GM18867 (cell line): ENCODE results near the gene ABCB11.
"Not testable (repeated sequence)": the region's sequence is repeated elsewhere in the genome, so short reads cannot be mapped to it uniquely, and the experiment has no call there.

ENCODE experiments used
- ATAC-seq: cut with Tn5 transposase; IDR thresholded peaks from one replicate; pipeline ENCODE4 v1.9.1; 2021; ENCODE audit warnings: mild to moderate bottlenecking, moderate library complexity; ENCODE audit not compliant: unreplicated experiment

ABCB11 gene

DNA sequence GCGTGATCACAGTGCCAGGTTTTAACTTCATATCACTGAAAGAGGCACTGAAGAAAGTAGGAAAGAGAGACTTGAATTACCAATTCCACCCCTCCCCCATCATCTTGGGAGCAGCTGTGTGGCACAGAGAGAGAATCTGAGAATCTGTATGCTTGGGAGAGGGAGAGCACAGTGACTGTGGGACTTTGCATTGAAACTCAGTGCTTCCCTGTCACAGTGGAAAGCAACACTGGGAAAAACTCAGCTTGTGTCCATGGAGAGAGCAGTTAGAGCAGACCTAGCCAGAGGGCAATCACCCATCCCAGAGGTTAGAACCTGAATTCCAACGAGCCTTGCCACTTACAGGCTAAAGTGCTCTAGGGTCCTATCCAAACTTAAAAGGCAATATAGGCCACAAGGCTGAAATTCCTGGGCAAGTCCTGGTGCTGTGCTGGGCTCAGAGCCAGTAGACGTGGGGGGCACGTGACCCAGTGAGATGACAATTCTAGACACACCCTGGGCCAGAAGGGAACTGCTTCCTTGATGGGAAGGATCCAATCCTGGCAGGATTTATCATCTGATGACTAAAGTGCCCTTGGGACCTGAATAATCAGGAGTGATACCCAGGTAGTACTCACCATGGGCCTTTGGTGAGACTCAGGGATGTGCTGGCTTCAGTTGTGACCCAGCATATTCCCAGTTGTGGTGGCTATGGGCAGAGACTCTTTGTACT lies 15.5 kb upstream of the ABCB11 start:
- no peak for ATAC-seq

DNA sequence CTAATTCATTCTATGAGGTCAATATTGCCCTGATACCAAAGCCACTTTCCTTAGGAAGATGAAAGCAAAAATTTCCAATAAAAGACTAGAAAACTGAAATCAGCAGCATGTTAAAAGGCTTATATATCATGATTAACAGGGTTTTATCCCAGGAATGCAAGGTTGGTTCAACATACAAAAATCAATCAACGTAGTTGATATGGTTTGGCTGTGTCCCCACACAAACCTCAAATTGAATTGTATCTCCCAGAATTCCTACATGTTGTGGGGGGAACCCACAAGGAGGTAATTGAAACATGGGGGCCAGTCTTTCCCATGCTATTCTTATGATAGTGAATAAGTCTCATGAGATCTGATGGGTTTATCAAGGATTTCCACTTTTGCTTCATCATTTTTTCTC lies 11.7 kb upstream of the ABCB11 start:
- no peak for ATAC-seq

DNA sequence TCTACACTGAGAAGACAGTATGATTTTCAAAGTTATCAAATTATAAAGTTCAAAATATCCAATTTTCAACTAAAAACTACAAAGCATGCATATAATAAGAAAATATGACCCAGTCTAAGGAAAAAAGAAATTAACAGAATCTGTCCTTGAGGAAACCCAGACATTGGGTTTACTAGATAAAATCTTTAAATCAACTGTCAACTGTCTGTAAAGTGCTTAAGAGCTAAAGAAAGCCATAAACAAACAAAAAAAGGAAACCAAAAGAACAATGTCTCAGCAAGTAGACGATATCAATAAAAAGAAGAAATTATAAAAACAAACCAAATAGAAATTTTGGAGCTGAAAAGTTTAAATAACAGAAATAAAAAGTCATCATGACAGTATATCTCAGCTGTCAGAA lies 10.5 kb upstream of the ABCB11 start:
- ATAC-seq: no peak

DNA sequence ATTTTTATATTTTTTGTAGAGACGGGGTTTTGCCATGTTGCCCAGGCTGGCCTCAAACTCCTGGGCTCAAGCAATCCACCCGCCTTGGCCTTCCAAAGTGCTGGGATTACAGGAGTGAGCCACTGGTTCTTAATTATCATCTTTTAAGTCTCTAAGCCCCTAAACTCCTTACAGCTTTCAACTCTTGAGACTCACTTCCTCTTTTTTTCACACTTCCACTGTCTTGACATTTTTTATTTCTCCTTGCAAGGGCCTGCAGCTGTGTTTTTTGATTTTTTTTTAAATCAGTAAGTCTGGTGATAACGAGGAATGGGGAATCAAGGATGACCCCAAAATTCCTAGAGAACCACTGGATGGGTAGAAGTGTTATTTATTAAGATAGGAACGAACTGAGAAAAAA lies 8.6 kb upstream of the ABCB11 start:
- ATAC-seq: peak; percentile 46

DNA sequence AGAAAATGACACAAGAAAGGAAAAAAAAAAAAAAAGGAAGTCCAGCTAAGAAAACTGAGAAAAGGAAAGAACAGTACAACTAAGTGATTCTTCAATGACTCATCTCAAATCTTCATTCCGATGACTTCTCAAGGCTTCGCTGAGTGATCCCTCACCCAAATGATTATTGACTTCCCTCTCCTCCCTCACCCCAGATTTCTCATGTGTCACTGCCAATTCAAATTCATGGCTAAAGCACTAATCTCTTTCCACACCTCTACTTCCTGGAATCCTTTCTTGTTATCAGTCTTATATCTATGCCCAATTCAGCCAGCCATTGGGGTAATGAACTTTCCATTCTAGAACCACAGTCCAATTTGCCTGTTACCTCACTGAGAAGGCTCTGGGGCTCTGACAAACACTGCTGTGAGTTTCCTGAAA lies 7.2 kb upstream of the ABCB11 start:
- peak; percentile 61 for ATAC-seq

DNA sequence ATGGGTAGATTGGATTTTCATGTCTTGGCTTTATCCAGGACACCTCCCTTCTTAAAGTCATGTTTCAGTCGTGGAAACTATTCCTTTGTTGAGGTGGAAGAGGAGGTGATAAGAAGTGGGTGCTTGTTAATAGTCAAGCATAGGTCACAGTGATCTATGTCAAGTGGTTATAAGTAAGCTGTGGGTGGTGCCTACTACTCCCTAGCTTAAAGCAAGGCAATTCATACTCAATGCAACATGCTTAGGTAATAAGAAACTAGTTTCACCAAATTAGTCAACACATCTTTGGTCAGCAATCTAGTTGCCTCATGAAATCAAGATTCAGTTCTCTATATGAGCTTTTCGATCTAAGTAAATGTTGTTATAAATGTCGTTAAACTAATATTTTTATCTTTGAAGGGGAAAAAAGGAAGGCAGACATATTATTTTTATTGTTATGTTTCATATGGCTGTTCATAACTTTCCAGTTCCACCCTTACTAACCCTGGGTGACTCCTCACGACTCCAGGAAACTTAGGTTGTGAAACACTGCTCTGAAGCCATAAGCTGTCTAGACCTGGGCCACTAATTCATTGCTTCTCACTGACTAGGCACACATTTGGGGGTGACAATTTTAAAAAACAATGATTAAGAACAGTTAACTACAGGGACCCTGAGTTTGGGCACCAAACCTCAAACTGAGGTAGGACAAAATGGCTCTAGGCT lies 5.8 kb upstream of the ABCB11 start:
- ATAC-seq: peak; percentile 68

DNA sequence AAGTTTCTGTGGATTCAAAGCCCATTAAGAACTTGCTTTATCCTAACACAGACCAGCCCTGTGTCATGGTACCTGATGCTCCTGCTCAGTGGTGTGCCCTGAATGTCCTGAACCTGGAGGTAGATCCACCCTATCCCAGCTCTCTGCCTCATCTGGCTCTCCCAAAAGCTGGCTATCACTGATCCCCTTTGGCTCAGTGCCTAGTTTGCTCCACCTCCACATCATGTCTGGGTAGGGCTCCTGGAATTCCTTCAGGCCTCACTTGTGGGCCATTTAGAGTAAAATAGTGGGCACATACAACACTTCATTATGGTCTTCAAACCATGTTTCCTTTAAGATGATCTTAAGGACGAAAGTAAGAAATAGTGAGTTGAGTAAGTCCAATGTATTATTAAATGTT lies 4.8 kb upstream of the ABCB11 start:
- no peak for ATAC-seq

DNA sequence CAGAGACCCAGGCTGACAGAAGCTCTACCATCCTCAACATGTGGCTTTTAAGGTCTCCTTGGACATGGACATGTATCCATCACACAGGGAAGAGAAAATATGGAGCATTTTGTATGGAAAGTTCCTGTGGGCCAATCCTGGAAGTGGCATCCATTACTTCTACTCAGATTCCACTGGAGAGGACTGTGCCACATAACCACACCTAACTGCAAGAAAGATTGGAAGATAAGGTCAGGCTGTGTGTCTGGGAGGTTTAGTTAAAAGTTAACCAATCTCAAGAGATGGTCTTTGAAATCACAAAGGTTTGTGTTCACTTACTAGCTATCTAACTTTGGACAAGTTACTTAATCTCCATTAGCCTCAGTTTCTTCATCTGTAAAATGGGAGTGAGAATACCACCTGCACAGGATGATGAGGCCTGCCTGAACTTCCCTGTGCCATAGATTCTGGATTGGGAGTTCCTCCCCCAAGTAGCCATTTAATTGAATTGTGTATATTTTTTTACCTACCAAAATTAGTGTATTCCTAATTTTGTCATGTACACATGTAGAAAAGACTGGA lies 3.9 kb upstream of the ABCB11 start:
- ATAC-seq: no peak

DNA sequence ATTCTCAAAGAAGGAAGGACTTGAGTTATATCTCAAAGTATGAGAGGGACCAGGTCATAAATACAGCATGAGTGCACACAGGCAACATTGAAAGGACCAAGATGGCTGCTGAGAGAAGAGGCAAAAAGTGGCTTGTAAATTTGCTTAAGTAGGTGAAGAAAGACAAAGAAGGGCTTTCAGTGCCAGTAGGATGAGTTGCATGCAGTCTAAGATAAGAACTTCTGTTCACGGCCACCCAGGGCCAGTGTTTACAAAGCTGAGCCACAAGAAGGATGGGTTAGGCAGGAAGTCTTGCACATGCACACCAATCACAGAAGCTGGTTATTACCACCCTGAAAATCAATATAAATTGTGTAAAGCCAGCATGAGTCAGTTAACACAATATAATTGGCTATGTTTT lies 3.1 kb upstream of the ABCB11 start:
- no peak for ATAC-seq

DNA sequence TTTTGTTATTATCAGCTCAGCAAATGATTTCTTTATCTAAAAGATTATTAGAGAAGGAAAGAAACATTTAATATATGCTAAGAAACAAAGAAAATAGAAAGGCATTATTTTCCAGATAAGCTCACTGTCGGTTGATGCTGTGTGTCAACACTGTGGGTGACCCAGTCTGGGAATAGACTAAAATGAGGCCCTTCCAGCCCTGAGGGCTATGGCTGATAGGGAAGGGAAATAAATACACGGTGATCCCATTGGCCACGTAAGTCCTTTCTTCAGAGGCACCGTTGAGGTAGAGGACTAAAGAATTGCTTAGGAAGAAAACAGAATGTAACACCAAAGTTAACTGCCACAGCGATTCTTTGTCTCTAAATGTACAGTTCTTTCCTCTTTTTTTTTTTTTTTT lies 1.8 kb downstream of the ABCB11 start:
- no peak for ATAC-seq

DNA sequence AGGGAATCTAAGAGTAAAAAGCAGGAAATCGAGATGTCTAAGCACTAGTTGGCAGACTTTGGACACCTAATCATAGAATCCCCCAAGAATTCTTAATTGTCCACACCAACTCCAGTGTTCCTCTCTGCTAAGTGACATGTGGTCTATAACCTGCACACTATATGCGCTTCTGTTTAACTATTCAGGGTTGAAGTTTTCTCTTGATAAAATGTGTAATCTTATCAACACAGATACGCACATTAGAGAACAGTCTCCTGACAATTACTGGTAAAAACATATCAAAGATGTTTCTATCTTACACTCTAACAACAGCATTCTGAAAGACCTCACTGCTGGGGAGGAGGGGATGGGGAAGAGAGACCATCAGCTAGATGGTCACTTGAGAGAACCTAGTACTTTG lies 3.9 kb downstream of the ABCB11 start:
- ATAC-seq: no peak

DNA sequence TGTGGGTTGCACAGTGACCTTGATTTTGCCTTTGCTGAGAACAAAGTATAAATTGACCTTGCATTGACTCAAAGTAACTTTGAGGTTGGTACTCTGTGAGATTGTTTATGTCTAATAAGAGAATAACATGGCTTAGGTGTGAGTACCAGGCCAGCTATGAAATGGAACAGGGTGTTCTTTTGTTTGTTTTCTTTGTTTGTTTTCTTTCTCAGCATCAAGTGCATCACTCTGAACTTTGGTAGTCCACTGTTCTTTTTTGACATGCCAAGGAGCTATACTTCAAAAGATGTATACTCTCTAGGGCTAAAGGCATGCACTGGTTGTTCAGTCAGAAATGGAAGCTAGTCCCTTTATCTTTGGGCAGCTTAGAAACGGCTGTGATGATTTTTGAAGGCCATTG lies 5.1 kb downstream of the ABCB11 start:
- no peak for ATAC-seq

DNA sequence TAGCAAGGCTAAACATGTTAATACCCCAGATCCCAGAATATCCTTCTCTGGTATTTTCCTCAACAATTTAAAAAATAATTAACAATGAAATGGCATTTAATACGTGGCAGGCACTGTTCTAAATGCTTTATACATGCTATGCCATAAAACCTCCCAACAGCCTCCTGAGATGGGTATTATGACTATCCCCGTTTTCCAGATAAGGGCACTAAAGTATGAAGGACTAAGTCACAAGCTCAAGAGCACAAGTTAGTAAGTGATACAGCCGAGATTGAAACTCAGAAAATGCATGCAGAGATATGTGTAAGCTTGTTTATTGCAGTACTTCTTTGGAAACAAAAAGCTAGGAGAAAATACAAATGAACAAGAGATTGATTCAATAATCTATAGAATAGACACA lies 8.0 kb downstream of the ABCB11 start:
- ATAC-seq: no peak

DNA sequence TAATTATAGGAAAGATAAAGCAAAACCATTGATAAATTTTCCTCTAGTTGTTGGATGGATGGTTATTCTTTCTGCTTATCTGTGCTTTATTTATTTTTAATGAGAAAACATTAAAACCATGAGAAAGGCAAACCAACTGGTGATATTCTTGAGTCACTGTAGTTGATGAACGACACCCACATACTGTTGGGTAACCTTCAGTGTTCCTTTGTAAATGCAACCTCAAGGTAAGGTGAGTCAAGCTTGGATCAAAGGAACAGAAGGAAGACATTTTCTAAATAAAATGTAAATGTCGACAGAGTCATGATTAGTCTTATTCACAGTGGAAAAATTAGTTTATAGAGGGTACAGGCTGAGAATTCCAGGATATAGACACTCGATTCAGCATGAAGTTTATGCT lies 12.7 kb downstream of the ABCB11 start:
- no peak for ATAC-seq

DNA sequence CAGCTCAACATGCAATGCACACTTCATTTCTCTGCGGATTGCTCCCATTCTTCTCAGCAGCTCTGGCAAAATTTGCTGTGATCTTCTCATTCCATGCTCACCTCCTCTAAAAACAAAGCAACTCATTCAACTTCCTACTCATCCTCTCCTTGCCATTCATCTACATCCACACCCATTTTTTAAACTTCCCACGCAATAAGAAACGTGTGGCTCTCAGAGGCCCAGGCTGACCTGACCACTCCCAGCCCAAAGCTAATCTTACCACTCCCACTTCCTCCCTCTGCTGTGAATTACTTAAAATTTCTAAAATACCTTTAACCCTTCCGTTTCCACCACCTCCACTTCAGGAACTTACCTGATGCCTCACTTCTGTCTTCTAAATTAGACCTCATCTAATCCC lies 15.2 kb downstream of the ABCB11 start:
- ATAC-seq: no peak

DNA sequence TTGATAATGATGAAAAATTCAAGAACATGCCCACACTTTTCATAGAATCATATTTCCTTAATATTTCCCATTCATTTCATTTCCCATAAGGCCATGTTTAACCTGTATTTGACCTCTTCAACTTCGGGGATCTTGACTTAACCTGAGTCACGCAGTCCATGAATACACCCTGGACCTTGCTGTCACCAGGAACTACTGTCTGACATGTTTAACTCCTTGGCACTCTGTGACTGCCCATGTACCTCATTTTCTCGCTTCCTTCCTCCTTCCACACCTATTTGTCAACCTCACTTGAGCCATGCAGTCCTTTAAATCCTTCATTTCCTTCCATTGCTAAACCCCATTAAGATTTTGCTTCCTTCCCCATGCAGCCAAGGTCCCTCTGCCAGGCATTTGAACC lies 16.3 kb downstream of the ABCB11 start:
- ATAC-seq: no peak

DNA sequence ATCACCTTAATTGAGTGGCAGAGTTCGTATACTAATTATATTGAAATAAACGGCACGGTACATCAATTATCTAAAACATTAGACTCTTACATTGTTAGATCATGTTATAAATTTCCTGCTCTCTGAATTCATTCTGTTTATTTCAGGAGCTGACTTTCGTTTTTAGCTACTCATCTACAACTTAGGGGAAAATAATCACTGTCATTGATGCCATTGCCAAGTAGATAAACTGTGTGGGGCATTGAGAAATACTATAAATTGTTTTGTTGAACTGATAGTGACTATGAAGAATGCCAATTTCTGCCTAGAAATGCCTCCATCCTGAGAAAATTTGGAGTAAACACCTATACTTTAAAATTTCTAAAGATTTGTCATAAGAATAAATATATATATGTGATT lies 17.5 kb downstream of the ABCB11 start:
- no peak for ATAC-seq

DNA sequence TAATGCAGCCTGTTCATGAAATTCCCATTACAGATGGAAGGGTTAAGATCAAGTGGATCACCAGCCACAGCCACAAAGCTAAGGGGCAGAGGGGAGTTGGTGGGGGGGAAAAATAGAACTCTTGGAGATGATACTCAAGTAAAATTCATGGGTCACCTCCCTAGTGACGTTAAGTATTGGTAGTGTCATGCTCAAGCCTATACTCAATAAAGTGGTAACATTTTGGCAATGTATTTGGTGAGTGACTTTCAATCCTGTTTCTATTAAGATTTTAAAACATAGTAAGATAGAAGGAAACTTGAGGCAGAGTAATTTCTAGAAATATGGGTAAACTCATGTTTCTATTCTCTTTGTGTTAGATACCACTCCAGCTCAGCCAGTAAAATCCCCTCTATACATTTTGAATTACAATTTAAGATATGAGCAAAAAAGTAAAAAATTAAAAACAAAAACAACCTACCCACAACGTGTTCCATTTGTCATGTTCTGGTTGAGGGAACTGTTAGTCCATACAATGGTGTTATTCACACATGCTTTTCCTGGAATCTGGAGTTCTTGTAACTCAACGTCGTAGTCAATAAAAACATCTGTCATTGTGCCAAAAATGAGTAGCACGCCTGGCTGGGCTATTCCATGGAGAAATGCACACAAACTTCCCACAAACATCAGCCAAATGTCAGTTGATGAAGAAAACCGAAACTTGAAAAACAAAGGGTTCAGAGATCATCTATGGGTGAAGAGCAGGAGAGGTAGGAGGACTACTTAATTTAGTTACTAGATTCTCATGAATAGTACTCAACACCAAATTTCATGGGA lies 18.1 kb downstream of the ABCB11 start:
- no peak for ATAC-seq

DNA sequence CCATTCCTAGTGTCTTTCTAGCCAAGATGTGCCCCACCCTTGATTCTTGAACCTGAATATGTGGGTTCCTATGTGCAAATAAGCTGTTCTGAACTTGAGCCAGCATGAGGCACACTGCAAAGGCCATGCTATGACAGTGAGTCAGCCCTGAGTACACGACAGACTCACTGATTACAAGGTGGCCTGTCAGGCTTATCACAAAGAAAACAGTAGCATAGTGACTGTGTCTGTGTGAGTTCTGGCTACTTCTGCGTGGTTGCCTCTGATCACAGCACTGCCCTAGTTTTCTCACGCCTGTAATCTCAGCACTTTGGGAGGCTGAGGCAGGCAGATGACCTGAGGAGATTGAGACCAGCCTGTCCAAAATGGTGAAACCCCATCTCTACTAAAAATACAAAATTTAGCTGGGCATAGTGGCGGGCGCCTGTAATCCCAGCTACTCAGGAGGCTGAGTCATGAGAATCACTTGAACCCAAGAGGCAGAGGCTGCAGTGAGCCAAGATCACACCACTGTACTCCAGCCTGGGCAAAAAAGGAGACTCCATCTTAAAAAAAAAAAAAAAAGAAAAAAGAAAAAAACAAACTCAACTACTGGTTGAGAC lies 18.8 kb downstream of the ABCB11 start:
- not testable (repeated sequence) for ATAC-seq

DNA sequence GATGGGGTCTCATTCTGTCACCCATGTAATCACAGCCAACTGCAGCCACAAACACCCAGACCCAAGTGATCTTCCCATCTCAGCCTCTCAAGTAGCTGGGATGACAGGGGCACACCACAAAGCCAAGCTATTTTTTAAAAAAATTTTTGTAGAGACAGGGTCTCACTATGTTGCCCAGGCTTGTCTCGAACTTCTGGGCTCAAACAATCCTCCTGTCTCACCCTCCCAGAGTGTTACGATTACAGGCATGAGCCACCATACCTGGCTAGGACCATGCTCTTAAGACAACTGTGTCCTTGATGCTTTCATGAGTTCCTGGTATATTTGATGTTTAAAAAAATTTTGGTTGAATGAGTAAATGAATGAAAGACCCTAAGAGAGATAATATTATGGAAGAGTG lies 19.4 kb downstream of the ABCB11 start:
- no peak for ATAC-seq
